Stimulated activated CD8-positive, alpha-beta memory T cell treated with anti-CD3 and anti-CD28 coated beads, Interleukin-7, amount 100 ng/mL, for 48 hours (primary cell): ENCODE measurements around the gene BROX.

Experiments used
- DNase-seq, 2 donors: peaks; one replicate each; pipeline ENCODE4 v3.0.0-alpha.2; 2020; ENCODE audit warnings: low read depth in 1 of 2; ENCODE audit errors: extremely low read depth in 1 of 2

The BROX gene

DNA sequence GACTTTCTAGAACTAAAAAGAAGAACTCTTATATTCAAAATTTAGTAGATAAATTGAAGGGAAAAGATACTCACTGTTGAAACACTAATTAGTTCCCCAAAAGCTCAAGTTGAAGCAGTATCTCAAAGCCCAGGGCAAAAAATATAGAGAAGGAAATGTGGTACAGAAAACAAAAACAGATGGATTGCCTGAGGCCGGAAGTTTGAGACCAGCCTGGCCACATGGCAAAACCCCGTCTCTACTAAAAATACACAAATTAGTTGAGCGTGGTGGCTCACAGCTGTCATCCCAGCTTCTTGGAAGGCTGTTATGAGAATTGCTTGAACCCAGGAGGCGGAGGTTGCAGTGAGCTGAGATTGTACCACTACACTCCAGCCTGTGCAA, 60.6 kb downstream of the BROX start:
- DNase-seq = no peak

DNA sequence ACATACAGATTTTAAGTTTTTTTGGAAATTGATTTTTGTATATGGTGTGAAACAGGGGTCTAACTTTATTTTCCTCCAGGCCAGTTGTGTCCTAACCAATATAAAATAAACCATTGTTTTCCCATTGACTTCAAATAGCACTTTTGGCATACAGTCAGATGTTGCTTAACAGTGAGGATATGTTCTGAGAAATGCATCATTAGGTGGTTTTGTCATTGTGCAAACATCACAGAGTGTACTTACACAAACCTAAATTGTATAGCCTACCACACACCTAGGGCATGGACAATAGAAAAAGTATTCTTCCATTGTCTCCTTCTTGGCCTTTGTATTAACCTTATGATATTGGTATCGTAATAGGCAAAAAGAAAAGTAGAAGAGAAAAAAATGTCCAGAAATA, 65.1 kb downstream of the BROX start:
- DNase-seq = no peak

DNA sequence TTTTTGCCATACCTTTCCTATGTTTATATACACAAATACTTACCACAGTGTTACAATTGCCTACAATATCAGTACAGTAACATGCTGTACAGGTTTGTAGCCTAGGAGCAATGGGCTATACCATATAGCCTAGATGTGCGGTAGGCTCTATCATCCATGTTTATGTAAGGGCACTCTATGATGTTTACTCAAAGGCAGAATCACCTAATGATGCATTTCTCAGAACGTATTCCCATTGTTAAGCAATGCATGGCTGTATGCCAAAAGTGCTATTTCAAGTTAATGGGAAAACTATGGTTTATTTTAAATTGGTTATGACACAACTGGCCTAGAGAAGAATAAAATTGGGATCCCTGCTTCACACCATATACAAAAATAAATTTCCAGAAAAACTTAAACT, 65.6 kb downstream of the BROX start:
- DNase-seq = no peak

DNA sequence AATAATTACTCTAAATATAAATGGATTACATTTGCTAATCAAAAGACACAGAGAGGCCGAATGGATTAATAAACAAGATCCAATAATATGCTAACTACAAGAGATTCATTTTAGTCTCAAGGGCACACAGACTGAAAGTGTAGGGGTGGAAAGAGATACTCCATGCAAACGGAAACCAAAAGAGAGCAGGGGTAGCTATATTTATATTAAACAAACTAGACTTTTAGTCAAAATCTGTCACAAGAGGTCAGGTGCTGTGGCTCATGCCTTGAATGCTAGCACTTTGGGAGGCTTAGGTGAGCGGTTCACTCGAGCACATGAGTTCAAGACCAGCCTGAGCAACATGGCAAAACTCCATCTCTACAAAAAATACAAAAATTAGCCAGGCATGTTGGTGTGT, 68.9 kb downstream of the BROX start:
- DNase-seq = no peak

DNA sequence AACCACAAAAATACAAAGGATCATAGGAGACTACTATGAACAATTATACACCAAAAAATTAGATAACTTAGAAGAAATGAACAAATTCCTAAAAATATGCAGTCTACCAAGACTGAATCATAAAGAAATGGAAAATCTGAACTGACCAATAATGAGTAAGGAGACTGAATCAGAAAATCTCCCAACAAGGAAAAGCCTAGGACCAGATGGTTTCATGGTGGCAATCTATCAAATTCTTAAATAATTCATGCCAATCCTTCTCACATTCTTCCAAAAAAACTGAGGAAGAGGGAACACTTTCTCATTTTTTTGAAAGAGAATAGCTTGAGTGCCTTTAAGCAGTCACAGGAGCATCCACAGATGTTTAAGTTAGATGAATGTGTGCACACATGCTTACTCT, 70.7 kb downstream of the BROX start:
- DNase-seq = no peak

DNA sequence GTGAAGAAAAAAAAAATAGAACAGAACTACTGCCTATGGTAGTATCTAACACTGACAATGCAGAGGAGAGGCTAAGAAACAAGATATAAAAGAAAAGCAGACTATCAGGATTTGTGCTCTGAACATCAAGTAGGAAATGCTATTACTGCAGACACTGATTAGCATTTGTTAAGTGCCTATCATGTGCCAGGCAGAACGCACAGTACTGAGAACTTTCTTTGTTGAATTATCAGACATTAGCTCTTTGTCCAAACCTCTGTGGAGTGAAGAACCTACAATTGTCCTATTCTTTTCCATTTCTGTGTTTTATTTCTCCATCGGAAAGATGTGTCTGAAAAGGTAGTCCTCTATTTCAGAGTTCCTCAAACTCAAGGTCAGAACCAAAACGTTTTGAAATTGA, 72.0 kb downstream of the BROX start:
- DNase-seq = no peak
